Urinary bladder (tissue), 2 donors: ENCODE results near the gene NOSTRIN. TPM values are rescaled to one million over a fixed set of nuclear protein-coding genes. Genes with fewer than 3 reads are reported as not detected.

Source experiments
- polyA plus RNA-seq: library from polyadenylated mRNA; stranded (reverse); fragments of 200-250 nt; gene quantifications from one replicate; pipeline ENCODE4 v1.2.3, GENCODE V29; 2013
- total RNA-seq: library from RNA; depleted of rRNA; stranded (reverse); fragments of >200 nt; gene quantifications from one replicate; pipeline ENCODE4 v1.2.3, GENCODE V29; 2014
- donor health status: healthy.

The NOSTRIN gene
- total and polyA plus RNA-seq, 2 donors = 10.6 to 30.9 TPM

Other genes with a start within 250 kb of the NOSTRIN start
- 11.5 TPM for gene SPC25, start 87.8 kb downstream of the NOSTRIN start, total RNA-seq
- gene SPC25, start 87.8 kb downstream of the NOSTRIN start, polyA plus RNA-seq = 0.32 TPM
- not detected for gene G6PC2, start 98.7 kb downstream of the NOSTRIN start, total RNA-seq
- gene G6PC2, start 98.7 kb downstream of the NOSTRIN start, polyA plus RNA-seq = not detected
- 0.11 TPM for gene ABCB11, start 228.7 kb downstream of the NOSTRIN start, total RNA-seq
- 0.04 TPM for gene ABCB11, start 228.7 kb downstream of the NOSTRIN start, polyA plus RNA-seq